GM21381 (cell line): ENCODE results near the gene PBX1.

ENCODE experiments used
- ATAC-seq: cut with Tn5 transposase; IDR thresholded peaks from one replicate; pipeline ENCODE4 v1.9.1; 2021; ENCODE audit warnings: mild to moderate bottlenecking, moderate library complexity; ENCODE audit not compliant: unreplicated experiment

PBX1 gene

GRCh38 chr1:164664127-164664526 lies 105.1 kb downstream of the PBX1 start:
- no peak for ATAC-seq

GRCh38 chr1:164667001-164667400 lies 108.0 kb downstream of the PBX1 start:
- ATAC-seq = no peak

- ATAC-seq = no peak
Measured at GRCh38 chr1:164667600-164667999, 108.6 kb downstream of the PBX1 start.

GRCh38 chr1:164668491-164669400 lies 109.8 kb downstream of the PBX1 start:
- no peak for ATAC-seq

GRCh38 chr1:164670026-164670425 lies 111.0 kb downstream of the PBX1 start:
- ATAC-seq = no peak

- no peak for ATAC-seq
Measured at GRCh38 chr1:164670786-164671185, 111.8 kb downstream of the PBX1 start.

- ATAC-seq = no peak
Measured at GRCh38 chr1:164671323-164671965, 112.5 kb downstream of the PBX1 start.

GRCh38 chr1:164671966-164672571 lies 113.1 kb downstream of the PBX1 start:
- no peak for ATAC-seq

GRCh38 chr1:164672588-164672987 lies 113.6 kb downstream of the PBX1 start:
- ATAC-seq = no peak

- no peak for ATAC-seq
Measured at GRCh38 chr1:164673584-164674214, 114.7 kb downstream of the PBX1 start.

GRCh38 chr1:164675342-164675904 lies 116.4 kb downstream of the PBX1 start:
- no peak for ATAC-seq

- no peak for ATAC-seq
Measured at GRCh38 chr1:164678136-164678700, 119.2 kb downstream of the PBX1 start.

- no peak for ATAC-seq
Measured at GRCh38 chr1:164682570-164682969, 123.6 kb downstream of the PBX1 start.

GRCh38 chr1:164683235-164683634 lies 124.3 kb downstream of the PBX1 start:
- no peak for ATAC-seq

GRCh38 chr1:164685266-164686035 lies 126.5 kb downstream of the PBX1 start:
- no peak for ATAC-seq

GRCh38 chr1:164687777-164688176 lies 128.8 kb downstream of the PBX1 start:
- ATAC-seq = no peak

- no peak for ATAC-seq
Measured at GRCh38 chr1:164688791-164689190, 129.8 kb downstream of the PBX1 start.

GRCh38 chr1:164689672-164690511 lies 130.9 kb downstream of the PBX1 start:
- no peak for ATAC-seq

GRCh38 chr1:164692420-164692819 lies 133.4 kb downstream of the PBX1 start:
- no peak for ATAC-seq
